Osteoblast (primary cell): Measurements from ENCODE around the gene MNAT1. TPM values are rescaled to one million over a fixed set of nuclear protein-coding genes. Genes with fewer than 3 reads are reported as not detected.

Experiments
- DNase-seq: peaks from one replicate; pipeline ENCODE4 v3.0.0; 2011; ENCODE audit warnings: low spot score, mixed read lengths; ENCODE audit not compliant: insufficient read length; ENCODE audit errors: missing footprints
- H2AFZ ChIP-seq: 2 replicates; pipeline ENCODE4 v1.6.0; 2011; ENCODE audit warnings: mild to moderate bottlenecking, low read length
- H3K27ac ChIP-seq: 2 replicates; pipeline ENCODE4 v1.5.1; 2011; ENCODE audit warnings: mild to moderate bottlenecking, low read depth, low read length, moderate library complexity
- H3K27me3 ChIP-seq: 2 replicates; pipeline ENCODE4 v1.6.0; 2012; ENCODE audit warnings: mild to moderate bottlenecking, control low read depth, inconsistent platforms, low read length, moderate library complexity; ENCODE audit not compliant: insufficient read depth
- H3K36me3 ChIP-seq: 2 replicates; pipeline ENCODE4 v1.5.1; 2011; ENCODE audit warnings: mild to moderate bottlenecking, low read length, control low read depth, moderate library complexity; ENCODE audit not compliant: insufficient read depth
- H3K4me1 ChIP-seq: 2 replicates; pipeline ENCODE4 v1.5.1; 2011; ENCODE audit warnings: mild to moderate bottlenecking, low read length, control low read depth, moderate library complexity; ENCODE audit not compliant: insufficient read depth
- H3K4me2 ChIP-seq: 2 replicates; pipeline ENCODE4 v1.6.0; 2011; ENCODE audit warnings: mild to moderate bottlenecking, low read length; ENCODE audit not compliant: insufficient read depth
- H3K4me3 ChIP-seq: fragments of 200-600 bp; sonication (generic); 3 replicates; pipeline ENCODE4 v1.5.1; 2012; ENCODE audit warnings: mild to moderate bottlenecking, low read length, inconsistent platforms; ENCODE audit not compliant: insufficient read depth
- H3K79me2 ChIP-seq: 2 replicates; pipeline ENCODE4 v1.6.0; 2012; ENCODE audit warnings: mild to moderate bottlenecking, low read length, control low read depth, inconsistent platforms; ENCODE audit not compliant: insufficient read depth
- H3K9me3 ChIP-seq: 2 replicates; pipeline ENCODE4 v1.5.1; 2011; ENCODE audit warnings: low read depth, low read length, control low read depth
- H4K20me1 ChIP-seq: 2 replicates; pipeline ENCODE4 v1.6.0; 2012; ENCODE audit warnings: mild to moderate bottlenecking, low read length, control low read depth; ENCODE audit not compliant: insufficient read depth
- total RNA-seq: library from RNA; depleted of rRNA; stranded (reverse); fragments of >200 nt; gene quantifications from 2 replicates; pipeline ENCODE4 v1.2.3, GENCODE V29; 2012
- TF ChIP-seq, protein P1 (sequence below): IDR thresholded peaks from 2 replicates; pipeline ENCODE4 v1.5.1; 2011; ENCODE audit warnings: mild to moderate bottlenecking, low read depth, low read length, moderate library complexity; ENCODE audit errors: extremely low read depth

MNAT1 gene
- total RNA-seq, 1 donor, result 51.4 TPM

DNA sequence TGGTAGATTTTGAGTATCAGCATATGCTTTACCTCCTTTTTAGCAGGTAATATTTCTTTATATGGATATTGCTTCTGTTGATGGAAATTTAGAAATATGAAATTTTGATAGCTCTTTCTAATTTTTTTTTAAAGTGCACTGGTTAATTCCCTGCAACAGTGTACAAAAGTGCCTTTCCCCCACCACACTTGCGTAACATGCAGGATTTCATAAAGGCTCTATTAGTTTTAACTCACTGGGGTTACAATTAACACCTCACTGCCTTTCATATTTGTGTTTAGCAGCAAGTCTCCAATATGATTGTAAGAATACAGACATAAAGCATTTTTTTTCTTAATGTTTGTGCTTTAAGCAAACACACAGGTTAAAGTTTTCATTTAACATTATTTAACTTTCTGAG lies 25.6 kb downstream of the MNAT1 start:
- DNase-seq, result no peak
- Histone ChIP-seq H3K4me1 (peaks cover 15% of the 10 kb centered on the region), H3K36me3 (no peaks in the 10 kb centered on the region), H3K27ac (no peak overlapping the region), H3K79me2 (peaks cover 73% of the 10 kb centered on the region), H3K4me3 (no peak overlapping the region), H3K27me3 (no peaks in the 10 kb centered on the region), H2AFZ (no peak overlapping the region), H3K4me2 (no peak overlapping the region), H3K9me3 (no peaks in the 10 kb centered on the region), H4K20me1 (peaks cover 16% of the 10 kb centered on the region)
- TF ChIP-seq, protein P1, sequence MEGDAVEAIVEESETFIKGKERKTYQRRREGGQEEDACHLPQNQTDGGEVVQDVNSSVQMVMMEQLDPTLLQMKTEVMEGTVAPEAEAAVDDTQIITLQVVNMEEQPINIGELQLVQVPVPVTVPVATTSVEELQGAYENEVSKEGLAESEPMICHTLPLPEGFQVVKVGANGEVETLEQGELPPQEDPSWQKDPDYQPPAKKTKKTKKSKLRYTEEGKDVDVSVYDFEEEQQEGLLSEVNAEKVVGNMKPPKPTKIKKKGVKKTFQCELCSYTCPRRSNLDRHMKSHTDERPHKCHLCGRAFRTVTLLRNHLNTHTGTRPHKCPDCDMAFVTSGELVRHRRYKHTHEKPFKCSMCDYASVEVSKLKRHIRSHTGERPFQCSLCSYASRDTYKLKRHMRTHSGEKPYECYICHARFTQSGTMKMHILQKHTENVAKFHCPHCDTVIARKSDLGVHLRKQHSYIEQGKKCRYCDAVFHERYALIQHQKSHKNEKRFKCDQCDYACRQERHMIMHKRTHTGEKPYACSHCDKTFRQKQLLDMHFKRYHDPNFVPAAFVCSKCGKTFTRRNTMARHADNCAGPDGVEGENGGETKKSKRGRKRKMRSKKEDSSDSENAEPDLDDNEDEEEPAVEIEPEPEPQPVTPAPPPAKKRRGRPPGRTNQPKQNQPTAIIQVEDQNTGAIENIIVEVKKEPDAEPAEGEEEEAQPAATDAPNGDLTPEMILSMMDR, result no peak

DNA sequence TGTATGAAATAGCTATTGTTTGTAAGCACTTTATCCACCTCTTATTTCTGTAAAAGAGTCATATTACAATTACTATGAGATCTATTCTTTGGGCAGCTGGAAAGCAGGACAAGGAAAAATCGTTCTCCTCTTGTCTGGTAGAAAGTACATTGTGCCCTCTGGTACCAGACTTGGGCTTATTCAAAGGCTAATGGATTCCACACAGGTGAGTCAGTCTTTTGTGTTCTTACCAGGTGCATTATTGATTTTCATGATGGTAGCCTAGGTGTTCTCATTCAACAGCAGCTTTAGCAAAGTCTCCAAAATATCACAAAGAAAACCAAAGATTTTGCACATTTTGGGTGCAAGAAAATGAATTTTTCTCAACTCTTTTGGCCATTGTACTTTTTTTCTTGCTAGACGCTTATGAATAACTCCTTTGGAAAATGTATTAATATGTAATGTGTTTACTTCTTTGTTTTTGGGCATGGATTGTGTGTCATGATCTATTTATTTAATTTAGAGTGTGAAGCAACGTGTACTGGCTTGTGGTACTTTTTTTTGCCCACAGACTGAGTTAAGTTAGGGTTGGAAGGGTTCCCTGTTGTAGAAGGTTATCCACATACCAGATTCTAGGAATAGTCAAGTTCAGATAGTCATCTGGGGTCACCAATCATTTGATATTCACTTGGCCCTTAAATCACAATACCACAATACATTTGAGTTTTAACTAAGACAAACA lies 26.2 kb downstream of the MNAT1 start:
- DNase-seq, result no peak
- H3K4me1 ChIP-seq, result peaks cover 15% of the 10 kb centered on the region
- no peaks in the 10 kb centered on the region for H3K36me3 ChIP-seq
- no peak overlapping the region for H2AFZ ChIP-seq
- no peak overlapping the region for H3K4me2 ChIP-seq
- H3K79me2 ChIP-seq, result peaks cover 67% of the 10 kb centered on the region
- H3K27ac ChIP-seq, result no peak overlapping the region
- peaks cover 16% of the 10 kb centered on the region for H4K20me1 ChIP-seq
- no peaks in the 10 kb centered on the region for H3K9me3 ChIP-seq
- TF ChIP-seq, protein P1, result no peak
- H3K27me3 ChIP-seq, result no peaks in the 10 kb centered on the region
- H3K4me3 ChIP-seq, result no peak overlapping the region

DNA sequence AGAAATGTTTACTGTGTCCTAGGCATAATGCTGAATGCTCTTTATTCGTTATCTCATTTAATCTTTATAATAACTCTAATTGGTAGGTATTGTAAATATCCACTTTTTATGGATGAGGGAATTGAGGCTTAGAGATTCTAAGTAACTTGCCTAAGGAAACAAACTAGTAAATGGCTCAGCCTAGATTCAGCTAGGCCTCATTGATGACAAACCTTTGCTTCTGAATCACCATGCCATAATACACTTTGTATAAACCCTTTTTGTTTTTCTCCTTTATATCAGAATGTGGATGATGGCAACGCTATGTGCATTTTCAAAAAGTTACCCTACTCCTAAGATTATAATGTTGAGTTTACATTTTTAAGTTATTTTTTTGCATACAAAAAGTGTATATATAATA lies 34.0 kb downstream of the MNAT1 start:
- Histone ChIP-seq H3K4me1 (no peaks in the 10 kb centered on the region), H3K4me2 (no peak overlapping the region), H3K9me3 (no peaks in the 10 kb centered on the region), H2AFZ (no peak overlapping the region), H3K4me3 (no peak overlapping the region), H4K20me1 (peaks cover 3% of the 10 kb centered on the region), H3K27ac (no peak overlapping the region), H3K27me3 (no peaks in the 10 kb centered on the region), H3K36me3 (no peaks in the 10 kb centered on the region), H3K79me2 (peaks cover 66% of the 10 kb centered on the region)
- peak; percentile 35 for DNase-seq
- TF ChIP-seq, protein P1, result no peak

DNA sequence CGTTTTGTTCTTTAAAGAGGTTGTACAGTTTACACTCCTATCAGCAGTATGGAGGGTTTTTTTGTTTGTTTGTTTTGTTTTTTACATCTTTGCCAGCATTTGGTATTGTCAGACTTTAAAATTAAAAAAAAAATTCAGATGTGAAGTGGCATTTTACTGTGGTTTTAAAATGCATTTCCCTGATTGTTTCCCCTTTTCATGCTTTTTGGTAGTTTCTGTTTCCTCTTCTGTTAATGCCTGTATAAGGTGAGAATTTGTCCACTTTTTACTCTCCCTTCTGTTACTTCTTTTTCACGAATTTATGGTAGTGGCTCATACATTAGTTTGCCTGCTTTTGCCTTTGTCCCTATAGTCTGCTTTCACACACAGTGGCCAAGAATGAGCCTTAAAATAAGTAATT lies 36.6 kb downstream of the MNAT1 start:
- Histone ChIP-seq H3K4me2 (no peak overlapping the region), H3K4me1 (peaks cover 15% of the 10 kb centered on the region), H3K79me2 (peaks cover 75% of the 10 kb centered on the region), H3K27ac (no peak overlapping the region), H2AFZ (no peak overlapping the region), H4K20me1 (peaks cover 3% of the 10 kb centered on the region), H3K36me3 (no peaks in the 10 kb centered on the region), H3K9me3 (no peaks in the 10 kb centered on the region), H3K4me3 (no peak overlapping the region), H3K27me3 (no peaks in the 10 kb centered on the region)
- no peak for DNase-seq
- TF ChIP-seq, protein P1, result no peak
